Mesothelial cell of epicardium (in vitro differentiated cells): ENCODE results near the gene CELF5. TPM values are rescaled to one million over a fixed set of nuclear protein-coding genes. Genes with fewer than 3 reads are reported as not detected.
A peak's percentile ranks its signal among the peaks of the same experiment; 100 is the strongest.

ENCODE experiments used
- DNase-seq, 2 experiments: peaks; one replicate each; pipeline ENCODE4 v3.0.0; 2021; ENCODE audit warnings: low spot score in 2 of 2; ENCODE audit not compliant: unreplicated experiment in 2 of 2
- H3K27ac Mint-ChIP-seq: 2 replicates; pipeline ENCODE4 v1.8.0; 2021; ENCODE audit warnings: mixed read lengths
- H3K27me3 Mint-ChIP-seq: 2 replicates; pipeline ENCODE4 v1.8.0; 2021; ENCODE audit warnings: low read depth, mixed read lengths
- H3K36me3 Mint-ChIP-seq: 2 replicates; pipeline ENCODE4 v1.8.0; 2021; ENCODE audit warnings: mixed read lengths
- H3K4me1 Mint-ChIP-seq: 2 replicates; pipeline ENCODE4 v1.8.0; 2021; ENCODE audit warnings: mixed read lengths
- H3K4me3 Mint-ChIP-seq: 2 replicates; pipeline ENCODE4 v1.8.0; 2021; ENCODE audit warnings: mild to moderate bottlenecking, moderate library complexity, mixed read lengths
- H3K9me3 Mint-ChIP-seq: 2 replicates; pipeline ENCODE4 v1.8.0; 2021; ENCODE audit warnings: mixed read lengths
- CTCF ChIP-seq: fragments of 200-600 bp; sonication (generic); IDR thresholded peaks from one replicate; pipeline ENCODE4 v1.5.0; 2021; ENCODE audit warnings: antibody characterized with exemption; ENCODE audit not compliant: unreplicated experiment
- total RNA-seq: library from RNA; stranded (reverse); gene quantifications from 3 replicates; pipeline ENCODE4 v1.2.1, GENCODE V29; 2021

Gene CELF5
- total RNA-seq, 1 donor from 2014 or later: 2.4 TPM

- no peak for DNase-seq
- no peak overlapping the region for H3K27ac Mint-ChIP-seq
- no peak overlapping the region for H3K4me3 Mint-ChIP-seq
- H3K9me3 Mint-ChIP-seq: no peaks in the 10 kb centered on the region
- H3K36me3 Mint-ChIP-seq: no peaks in the 10 kb centered on the region
- no peaks in the 10 kb centered on the region for H3K4me1 Mint-ChIP-seq
- TF ChIP-seq CTCF: no peak
- H3K27me3 Mint-ChIP-seq: peaks cover 35% of the 10 kb centered on the region
Measured at GRCh38 chr19:3236272-3236671, 11.8 kb downstream of the CELF5 start.

GRCh38 chr19:3238066-3238561 lies 13.7 kb downstream of the CELF5 start:
- Mint-ChIP-seq H3K9me3 (no peaks in the 10 kb centered on the region), H3K27ac (no peak overlapping the region), H3K36me3 (no peaks in the 10 kb centered on the region), H3K4me3 (no peak overlapping the region), H3K27me3 (peaks cover 29% of the 10 kb centered on the region), H3K4me1 (no peaks in the 10 kb centered on the region)
- no peak for DNase-seq
- TF ChIP-seq CTCF: no peak

GRCh38 chr19:3239367-3239766 lies 14.9 kb downstream of the CELF5 start:
- H3K4me1 Mint-ChIP-seq: no peaks in the 10 kb centered on the region
- no peak for DNase-seq
- TF ChIP-seq CTCF: no peak
- H3K27ac Mint-ChIP-seq: no peak overlapping the region
- H3K36me3 Mint-ChIP-seq: no peaks in the 10 kb centered on the region
- H3K27me3 Mint-ChIP-seq: peaks cover 17% of the 10 kb centered on the region
- no peak overlapping the region for H3K4me3 Mint-ChIP-seq
- no peaks in the 10 kb centered on the region for H3K9me3 Mint-ChIP-seq

- no peaks in the 10 kb centered on the region for H3K36me3 Mint-ChIP-seq
- H3K4me3 Mint-ChIP-seq: no peak overlapping the region
- peak; percentile 60 to 75 for DNase-seq
- H3K27ac Mint-ChIP-seq: no peak overlapping the region
- no peak for TF ChIP-seq CTCF
- H3K9me3 Mint-ChIP-seq: no peaks in the 10 kb centered on the region
- H3K4me1 Mint-ChIP-seq: no peaks in the 10 kb centered on the region
- peaks cover 11% of the 10 kb centered on the region for H3K27me3 Mint-ChIP-seq
Measured at GRCh38 chr19:3243819-3244700, 19.6 kb downstream of the CELF5 start.

GRCh38 chr19:3245050-3245449 lies 20.6 kb downstream of the CELF5 start:
- Mint-ChIP-seq H3K9me3 (no peaks in the 10 kb centered on the region), H3K27me3 (peaks cover 8% of the 10 kb centered on the region), H3K4me1 (no peaks in the 10 kb centered on the region), H3K4me3 (no peak overlapping the region), H3K27ac (no peak overlapping the region), H3K36me3 (no peaks in the 10 kb centered on the region)
- no peak for DNase-seq
- no peak for TF ChIP-seq CTCF
